ENCODE data around the gene GAA. TPM values are rescaled to one million over a fixed set of nuclear protein-coding genes. Genes with fewer than 3 reads are reported as not detected.

GAA gene
- polyA plus RNA-seq, 5 donors, result 20.1 to 52.3 (median 37.4) TPM

Other genes starting within 250 kb of the GAA start
- gene TBC1D16, start 65.7 kb upstream of the GAA start, polyA plus RNA-seq (ENCODE audit: insufficient read depth in 1 of 5, insufficient read length in 5 of 5, low replicate concordance in 1 of 5), result 10 to 100 TPM; 19.0 to 36.4 (median 25.2) TPM
- 10 to 100 TPM in 3 of 5 donors, 1 to 10 TPM in 2; 7.2 to 17.2 (median 13.6) TPM for gene CCDC40, start 64.9 kb upstream of the GAA start, polyA plus RNA-seq (ENCODE audit: insufficient read depth in 1 of 5, insufficient read length in 5 of 5, low replicate concordance in 1 of 5)
- 10 to 100 TPM; 73.6 to 95.6 (median 82.0) TPM for gene EIF4A3, start 45.5 kb downstream of the GAA start, polyA plus RNA-seq (ENCODE audit: insufficient read depth in 1 of 5, insufficient read length in 5 of 5, low replicate concordance in 1 of 5)
- gene CARD14, start 68.4 kb downstream of the GAA start, polyA plus RNA-seq (ENCODE audit: insufficient read depth in 1 of 5, insufficient read length in 5 of 5, low replicate concordance in 1 of 5), result 1 to 10 TPM; 1.1 to 2.5 (median 2.3) TPM
- gene SGSH, start 118.8 kb downstream of the GAA start, polyA plus RNA-seq (ENCODE audit: insufficient read depth in 1 of 5, insufficient read length in 5 of 5, low replicate concordance in 1 of 5), result 10 to 100 TPM; 34.8 to 43.7 (median 41.2) TPM
- 10 to 100 TPM; 16.0 to 32.3 (median 27.0) TPM for gene SLC26A11, start 118.8 kb downstream of the GAA start, polyA plus RNA-seq (ENCODE audit: insufficient read depth in 1 of 5, insufficient read length in 5 of 5, low replicate concordance in 1 of 5)
- gene RNF213, start 159.3 kb downstream of the GAA start, polyA plus RNA-seq (ENCODE audit: insufficient read depth in 1 of 5, insufficient read length in 5 of 5, low replicate concordance in 1 of 5), result 100 to 1,000 TPM in 1 of 5 donors, 10 to 100 TPM in 4; 59.5 to 100 (median 77.9) TPM